Subcutaneous adipose tissue (tissue), 4 donors: ENCODE results near the gene PLXNC1. TPM values are rescaled to one million over a fixed set of nuclear protein-coding genes. Genes with fewer than 3 reads are reported as not detected.

Source experiments
- CTCF ChIP-seq: fragments of 450-650 bp; IDR thresholded peaks from one replicate; pipeline ENCODE4 v1.5.1; 2016; ENCODE audit warnings: low read depth, mild to moderate bottlenecking, control low read depth, antibody characterized with exemption, moderate library complexity
- total RNA-seq, 4 donors: library from RNA; depleted of rRNA; stranded (reverse); fragments of >200 nt; gene quantifications; one replicate each; pipeline ENCODE4 v1.1.0, GENCODE V29; 2016

The PLXNC1 gene
- total RNA-seq, 4 donors from 2014 or later: 5.7 to 32.3 (median 8.1) TPM

DNA sequence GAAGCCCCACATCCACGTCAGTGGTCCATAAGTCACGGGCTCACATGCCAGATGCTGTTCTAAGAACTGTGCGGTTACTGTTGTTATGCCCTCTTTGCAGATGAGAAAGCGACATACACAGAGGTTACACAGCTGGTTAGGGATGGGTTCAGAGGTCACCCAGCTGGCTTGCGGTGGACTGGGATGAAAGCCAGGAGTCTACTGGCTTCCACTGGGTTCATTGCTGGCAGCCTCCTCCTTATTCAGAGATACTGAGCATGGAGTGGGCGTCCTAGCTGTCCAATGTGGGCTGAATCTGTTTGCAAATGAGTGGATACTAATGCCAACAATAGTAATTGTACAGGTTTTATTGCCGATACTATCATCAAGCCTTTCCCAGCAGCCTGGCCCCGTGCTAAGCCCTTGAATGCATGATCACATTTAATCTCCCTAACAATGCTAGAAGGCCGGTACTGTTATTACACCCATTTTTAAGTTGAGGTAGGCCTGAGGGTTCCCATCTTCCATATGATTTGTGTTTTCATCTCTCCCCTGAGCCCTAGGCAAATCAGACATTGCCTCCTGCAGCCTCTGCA, 129.1 kb downstream of the PLXNC1 start:
- no peak for TF ChIP-seq CTCF

GRCh38 chr12:94280063-94280462, 131.7 kb downstream of the PLXNC1 start:
- no peak for TF ChIP-seq CTCF

DNA sequence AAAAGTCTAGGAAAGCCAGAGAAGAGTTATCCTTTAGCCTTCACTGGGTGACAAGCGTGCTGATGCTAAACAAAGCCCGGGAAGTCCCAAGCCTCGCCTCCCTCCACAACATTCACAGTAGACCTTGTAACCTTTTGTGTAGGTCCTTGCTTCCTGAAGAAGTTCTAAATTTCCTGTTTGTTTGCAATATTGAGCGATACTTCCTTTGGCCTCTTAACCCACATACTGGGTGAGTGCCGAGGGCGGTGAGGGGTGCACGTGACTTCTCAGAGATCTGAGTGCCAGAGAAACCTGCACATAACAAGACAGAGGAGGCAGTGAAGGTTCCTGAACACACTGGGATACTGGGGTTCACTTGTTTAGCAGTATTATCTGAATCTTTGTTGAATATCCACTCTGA, 134.3 kb downstream of the PLXNC1 start:
- no peak for TF ChIP-seq CTCF

- TF ChIP-seq CTCF: no peak
Measured at GRCh38 chr12:94284046-94284445, 135.7 kb downstream of the PLXNC1 start.

DNA sequence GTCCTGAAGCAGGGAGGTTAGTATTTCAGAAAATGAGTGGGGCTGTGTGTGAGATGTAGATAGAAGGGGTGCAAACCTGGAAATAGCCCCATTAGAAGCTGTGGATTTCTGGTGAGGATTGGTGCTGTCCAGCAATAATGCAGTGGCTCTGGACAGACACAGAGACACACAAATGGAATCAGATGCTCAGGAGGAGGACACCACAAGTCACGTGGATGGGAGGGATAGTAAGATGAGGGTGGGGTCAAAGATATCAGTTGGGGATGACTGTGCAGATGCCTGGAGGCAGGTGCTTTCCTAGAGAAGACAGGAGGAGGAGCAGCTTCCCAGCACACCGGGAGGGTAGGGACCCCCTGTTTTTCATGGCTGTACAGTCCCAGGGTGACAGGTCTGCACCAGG, 136.5 kb downstream of the PLXNC1 start:
- TF ChIP-seq CTCF: no peak

GRCh38 chr12:94285943-94286582, 137.7 kb downstream of the PLXNC1 start:
- no peak for TF ChIP-seq CTCF

GRCh38 chr12:94286583-94287244, 138.3 kb downstream of the PLXNC1 start:
- TF ChIP-seq CTCF: no peak
